Neuron (in vitro differentiated cells): Measurements from ENCODE around the gene IKZF2.

Experiments used
- H2AFZ ChIP-seq: one replicate; pipeline ENCODE4 v1.6.1; 2013; ENCODE audit warnings: low read depth, mild to moderate bottlenecking, inconsistent platforms, low read length, moderate library complexity
- H3K27me3 ChIP-seq: one replicate; pipeline ENCODE4 v1.6.1; 2013; ENCODE audit warnings: low read length; ENCODE audit not compliant: insufficient read depth
- H3K36me3 ChIP-seq: one replicate; pipeline ENCODE4 v1.6.1; 2013; ENCODE audit warnings: low read length; ENCODE audit not compliant: insufficient read depth
- H3K4me1 ChIP-seq: one replicate; pipeline ENCODE4 v1.6.1; 2013; ENCODE audit warnings: low read length; ENCODE audit not compliant: insufficient read depth
- H3K4me3 ChIP-seq: 2 replicates; pipeline ENCODE4 v1.5.1; 2013; ENCODE audit warnings: mild to moderate bottlenecking, low read length, moderate library complexity
- H3K9me3 ChIP-seq: one replicate; pipeline ENCODE4 v1.6.1; 2013; ENCODE audit warnings: low read length

Gene IKZF2

DNA sequence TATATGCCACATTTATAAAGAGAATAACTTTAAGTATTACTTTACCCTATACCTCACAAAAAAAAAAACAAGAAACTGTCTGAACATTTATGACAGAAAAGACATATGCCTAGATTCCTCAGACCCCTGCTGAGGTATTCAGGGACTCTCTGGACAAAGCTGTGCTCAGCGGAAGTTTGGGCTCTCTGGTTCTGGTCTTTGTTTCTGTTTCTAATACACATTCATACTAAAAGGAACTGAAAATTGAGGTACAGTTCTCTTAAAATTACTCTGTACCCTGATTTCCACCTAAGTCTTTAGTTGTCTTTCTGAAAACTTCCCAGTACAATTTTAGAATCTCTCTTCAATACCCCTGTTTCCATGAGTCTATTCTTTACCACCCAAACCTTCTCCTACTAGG, 160.3 kb downstream of the IKZF2 start:
- Histone ChIP-seq H3K4me3 (no peak overlapping the region), H3K9me3 (no peaks in the 10 kb centered on the region), H3K27me3 (no peaks in the 10 kb centered on the region), H3K36me3 (no peaks in the 10 kb centered on the region), H2AFZ (no peak overlapping the region), H3K4me1 (peaks cover 3% of the 10 kb centered on the region)

DNA sequence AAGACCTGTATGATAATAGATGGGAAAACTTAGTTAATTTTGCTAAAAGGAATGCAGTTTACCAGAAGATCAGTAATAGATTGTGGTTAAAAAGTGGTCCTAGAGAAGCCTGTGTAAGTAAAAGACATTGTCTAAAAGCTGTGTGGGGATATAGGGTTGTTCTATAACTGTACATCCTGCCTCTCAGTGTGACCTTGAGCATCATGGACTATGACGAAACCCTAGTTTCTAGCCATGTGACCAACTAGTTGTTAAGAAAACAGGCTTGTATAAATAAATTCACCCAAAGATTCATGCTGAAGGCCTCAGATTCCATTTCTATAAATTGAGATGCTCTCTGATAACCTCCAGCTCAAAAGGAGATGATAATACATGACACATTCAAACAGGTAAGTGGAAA, 160.7 kb downstream of the IKZF2 start:
- Histone ChIP-seq H3K27me3 (no peaks in the 10 kb centered on the region), H3K4me3 (no peak overlapping the region), H3K9me3 (no peaks in the 10 kb centered on the region), H2AFZ (no peak overlapping the region), H3K4me1 (peaks cover under 1% of the 10 kb centered on the region), H3K36me3 (no peaks in the 10 kb centered on the region)

DNA sequence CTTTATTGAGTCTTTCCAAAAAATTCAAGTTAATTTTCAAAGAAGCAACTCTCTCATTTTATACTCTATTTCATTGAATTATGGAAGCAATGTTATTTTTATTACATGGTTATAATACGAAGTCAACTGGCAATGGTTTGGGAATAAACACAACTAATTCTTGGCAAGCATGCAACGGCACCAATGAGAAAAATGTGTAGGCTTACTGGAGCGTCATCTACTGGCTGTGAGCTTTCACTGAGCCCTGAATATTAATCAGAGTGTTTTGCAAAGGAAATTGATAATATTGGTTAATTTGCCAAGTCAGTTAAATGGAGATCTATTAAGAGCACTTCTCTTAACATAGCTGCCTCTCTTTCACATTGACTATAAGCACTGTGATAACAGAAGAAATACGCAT, 163.9 kb downstream of the IKZF2 start:
- Histone ChIP-seq H3K36me3 (no peaks in the 10 kb centered on the region), H2AFZ (no peak overlapping the region), H3K4me3 (no peak overlapping the region), H3K9me3 (no peaks in the 10 kb centered on the region), H3K27me3 (no peaks in the 10 kb centered on the region), H3K4me1 (no peaks in the 10 kb centered on the region)

DNA sequence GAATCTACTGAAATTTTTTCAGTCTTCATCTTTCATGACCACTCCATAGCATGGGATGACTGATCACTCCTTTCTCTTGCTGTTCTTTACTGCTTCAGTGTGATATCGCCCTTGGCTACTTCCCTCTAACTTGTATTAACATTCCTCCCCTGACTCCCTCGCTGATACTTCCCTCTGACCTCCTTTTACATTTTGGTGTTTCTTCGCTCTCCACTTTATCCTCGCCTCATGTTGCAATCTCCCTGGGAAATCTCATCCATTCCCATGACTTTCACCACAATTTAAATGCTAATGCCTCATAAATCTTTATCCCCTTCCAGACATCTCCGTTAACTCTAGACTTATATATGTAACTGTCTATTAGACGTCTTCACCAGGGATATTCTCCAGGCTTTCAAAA, 167.3 kb downstream of the IKZF2 start:
- Histone ChIP-seq H3K4me3 (no peak overlapping the region), H3K9me3 (no peaks in the 10 kb centered on the region), H3K27me3 (no peaks in the 10 kb centered on the region), H2AFZ (no peak overlapping the region), H3K4me1 (no peaks in the 10 kb centered on the region), H3K36me3 (no peaks in the 10 kb centered on the region)

DNA sequence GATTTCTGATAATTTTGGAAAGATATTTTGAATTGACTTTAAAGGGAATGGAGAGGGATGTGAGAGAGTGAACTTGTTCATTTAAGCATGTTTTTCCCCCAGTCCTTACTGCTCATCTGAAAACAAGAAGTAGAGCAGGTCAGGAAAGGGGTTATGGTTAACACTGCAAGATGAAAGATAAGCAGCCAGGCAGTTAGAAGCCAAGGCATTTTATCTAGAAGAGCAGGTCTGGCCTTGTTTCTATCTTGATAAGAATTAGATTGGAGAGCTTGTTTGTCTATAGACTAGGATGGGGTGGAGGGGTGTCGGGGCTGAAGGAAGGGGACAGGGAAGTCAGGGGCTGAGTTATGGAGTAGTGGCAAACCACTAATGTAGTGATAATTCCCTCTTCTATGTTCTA, 171.6 kb downstream of the IKZF2 start:
- Histone ChIP-seq H3K4me1 (peaks cover under 1% of the 10 kb centered on the region), H3K9me3 (no peaks in the 10 kb centered on the region), H3K27me3 (no peaks in the 10 kb centered on the region), H2AFZ (no peak overlapping the region), H3K36me3 (no peaks in the 10 kb centered on the region), H3K4me3 (no peak overlapping the region)

DNA sequence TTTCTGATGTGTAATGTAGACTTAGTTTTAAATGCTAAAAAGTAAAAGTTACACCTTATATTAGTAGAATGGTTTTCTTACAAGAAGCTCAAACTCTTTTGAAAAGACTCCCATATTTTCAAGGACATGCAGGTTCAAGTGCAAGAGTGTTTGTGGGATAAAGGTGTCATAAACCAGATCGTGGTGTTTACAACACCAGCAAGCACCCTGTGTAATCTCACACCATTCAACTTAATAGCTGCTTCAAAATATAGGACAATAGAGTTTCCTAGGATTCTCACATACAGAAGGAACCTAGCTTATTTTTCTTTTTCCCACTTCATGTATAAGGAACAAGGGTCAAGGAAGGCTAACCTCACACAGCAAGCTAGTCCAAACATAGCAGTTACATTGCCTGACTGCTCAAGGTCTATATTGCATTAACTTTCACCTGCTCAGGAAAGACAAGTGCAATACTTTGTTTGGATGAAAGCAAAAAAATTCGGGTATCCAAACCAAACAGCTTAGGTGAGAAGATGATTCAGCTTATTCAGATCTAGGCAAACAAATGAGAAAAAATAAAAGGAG, 172.3 kb downstream of the IKZF2 start:
- H3K27me3 ChIP-seq: no peaks in the 10 kb centered on the region
- peaks cover 7% of the 10 kb centered on the region for H3K4me1 ChIP-seq
- H3K9me3 ChIP-seq: no peaks in the 10 kb centered on the region
- H3K4me3 ChIP-seq: no peak overlapping the region
- no peak overlapping the region for H2AFZ ChIP-seq
- no peaks in the 10 kb centered on the region for H3K36me3 ChIP-seq

DNA sequence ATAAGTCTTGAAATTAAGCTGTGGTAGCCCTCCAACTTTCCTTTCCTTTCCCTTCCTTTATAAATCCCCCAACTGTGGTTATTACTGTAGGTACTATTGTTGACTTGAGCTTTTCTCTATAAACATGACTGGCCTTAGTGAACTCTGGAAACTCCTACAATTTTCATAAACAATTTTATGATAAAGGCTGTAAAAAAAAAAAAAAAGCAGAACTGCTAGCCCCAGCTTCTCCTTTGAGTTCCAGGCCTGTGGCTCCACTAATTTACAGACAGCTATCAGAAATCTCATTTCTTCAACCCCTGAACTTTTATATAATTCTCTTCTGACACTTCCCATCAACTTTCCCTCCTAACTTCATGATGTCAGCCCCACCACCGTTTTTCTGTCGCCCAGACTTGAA, 174.3 kb downstream of the IKZF2 start:
- H3K36me3 ChIP-seq: no peaks in the 10 kb centered on the region
- peaks cover 10% of the 10 kb centered on the region for H3K4me1 ChIP-seq
- no peaks in the 10 kb centered on the region for H3K9me3 ChIP-seq
- H3K4me3 ChIP-seq: no peak overlapping the region
- no peak overlapping the region for H2AFZ ChIP-seq
- no peaks in the 10 kb centered on the region for H3K27me3 ChIP-seq

DNA sequence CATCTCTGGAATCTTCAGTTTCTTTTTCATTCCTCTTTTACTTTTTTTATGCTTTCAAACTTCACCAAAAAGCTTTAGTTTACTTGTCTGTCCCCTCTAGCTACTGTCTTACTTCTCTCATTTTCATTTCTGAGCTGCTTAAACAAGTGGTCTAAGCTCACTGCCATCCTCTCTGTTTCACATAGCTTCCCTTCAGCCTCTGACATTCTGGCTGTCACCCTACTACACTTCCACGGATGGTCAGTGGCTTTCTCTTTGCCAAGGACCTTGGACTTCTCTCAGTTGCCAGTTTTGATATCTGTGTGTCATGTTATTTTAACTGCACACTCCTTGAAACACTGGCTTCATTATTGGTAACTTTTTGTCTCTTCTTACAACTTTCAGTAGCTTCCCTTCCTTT, 176.1 kb downstream of the IKZF2 start:
- no peaks in the 10 kb centered on the region for H3K36me3 ChIP-seq
- no peaks in the 10 kb centered on the region for H3K27me3 ChIP-seq
- H3K4me1 ChIP-seq: peaks cover 10% of the 10 kb centered on the region
- no peak overlapping the region for H2AFZ ChIP-seq
- no peaks in the 10 kb centered on the region for H3K9me3 ChIP-seq
- no peak overlapping the region for H3K4me3 ChIP-seq

DNA sequence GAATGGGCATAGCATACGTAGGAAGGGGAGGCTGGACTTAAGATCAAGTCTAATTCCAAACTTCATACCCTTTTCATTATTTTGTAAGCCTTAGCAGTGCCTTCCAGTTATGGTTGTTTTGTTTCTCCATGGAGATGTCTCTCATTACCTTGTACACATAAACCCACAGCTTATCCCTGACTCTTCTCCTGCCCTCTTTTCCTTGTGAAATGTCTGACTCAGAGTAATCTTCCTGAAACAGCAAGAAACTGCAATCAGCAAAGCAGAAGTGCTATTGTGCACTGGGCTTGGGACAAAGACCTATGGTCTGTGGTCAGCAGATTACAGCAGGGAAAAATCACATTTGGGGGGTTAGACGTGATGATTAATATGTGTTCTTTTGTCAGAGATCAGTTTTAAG, 176.7 kb downstream of the IKZF2 start:
- H3K9me3 ChIP-seq: no peaks in the 10 kb centered on the region
- H3K27me3 ChIP-seq: no peaks in the 10 kb centered on the region
- no peaks in the 10 kb centered on the region for H3K36me3 ChIP-seq
- H3K4me3 ChIP-seq: no peak overlapping the region
- H2AFZ ChIP-seq: no peak overlapping the region
- peaks cover 10% of the 10 kb centered on the region for H3K4me1 ChIP-seq

DNA sequence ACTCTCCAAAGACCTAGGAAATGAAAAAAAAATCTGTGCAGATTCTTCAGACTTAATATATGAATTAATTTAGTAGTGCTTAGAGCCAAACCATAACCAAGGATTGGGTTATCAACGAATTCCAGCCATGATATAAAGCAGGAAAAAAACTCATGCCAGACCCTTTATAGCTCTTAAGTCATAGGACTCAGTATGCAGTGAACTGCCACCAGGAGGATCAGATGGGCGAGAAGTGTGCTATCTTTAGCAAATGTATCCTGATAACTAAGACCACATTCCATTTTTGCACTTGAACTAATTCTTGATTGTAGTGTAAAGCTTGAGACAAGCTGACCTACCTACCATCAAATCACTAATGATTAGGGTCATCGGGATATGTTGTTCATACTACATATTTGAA, 178.1 kb downstream of the IKZF2 start:
- Histone ChIP-seq H3K27me3 (no peaks in the 10 kb centered on the region), H3K9me3 (no peaks in the 10 kb centered on the region), H2AFZ (no peak overlapping the region), H3K36me3 (no peaks in the 10 kb centered on the region), H3K4me1 (peaks cover 12% of the 10 kb centered on the region), H3K4me3 (no peak overlapping the region)

DNA sequence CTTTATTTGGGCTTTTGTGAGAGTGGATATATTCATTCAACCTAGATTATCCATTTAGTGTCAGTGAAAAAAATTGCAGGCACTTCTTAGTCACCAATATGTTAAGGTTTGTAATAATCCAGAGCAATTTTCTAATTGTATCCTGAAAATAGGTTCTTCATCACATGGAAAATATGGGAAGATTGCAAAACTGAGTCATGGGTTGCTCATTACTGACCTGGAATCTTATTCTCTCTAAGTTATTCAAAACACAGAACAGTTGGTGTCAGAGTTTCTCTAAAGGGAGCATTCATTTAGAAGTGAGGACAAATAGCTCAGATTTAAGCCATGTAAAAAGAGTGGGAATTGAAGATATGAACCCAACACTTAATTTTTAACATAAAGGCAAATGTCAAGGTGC, 181.3 kb downstream of the IKZF2 start:
- Histone ChIP-seq H3K27me3 (no peaks in the 10 kb centered on the region), H3K9me3 (no peaks in the 10 kb centered on the region), H3K4me3 (no peak overlapping the region), H3K36me3 (no peaks in the 10 kb centered on the region), H3K4me1 (peaks cover 17% of the 10 kb centered on the region), H2AFZ (no peak overlapping the region)

DNA sequence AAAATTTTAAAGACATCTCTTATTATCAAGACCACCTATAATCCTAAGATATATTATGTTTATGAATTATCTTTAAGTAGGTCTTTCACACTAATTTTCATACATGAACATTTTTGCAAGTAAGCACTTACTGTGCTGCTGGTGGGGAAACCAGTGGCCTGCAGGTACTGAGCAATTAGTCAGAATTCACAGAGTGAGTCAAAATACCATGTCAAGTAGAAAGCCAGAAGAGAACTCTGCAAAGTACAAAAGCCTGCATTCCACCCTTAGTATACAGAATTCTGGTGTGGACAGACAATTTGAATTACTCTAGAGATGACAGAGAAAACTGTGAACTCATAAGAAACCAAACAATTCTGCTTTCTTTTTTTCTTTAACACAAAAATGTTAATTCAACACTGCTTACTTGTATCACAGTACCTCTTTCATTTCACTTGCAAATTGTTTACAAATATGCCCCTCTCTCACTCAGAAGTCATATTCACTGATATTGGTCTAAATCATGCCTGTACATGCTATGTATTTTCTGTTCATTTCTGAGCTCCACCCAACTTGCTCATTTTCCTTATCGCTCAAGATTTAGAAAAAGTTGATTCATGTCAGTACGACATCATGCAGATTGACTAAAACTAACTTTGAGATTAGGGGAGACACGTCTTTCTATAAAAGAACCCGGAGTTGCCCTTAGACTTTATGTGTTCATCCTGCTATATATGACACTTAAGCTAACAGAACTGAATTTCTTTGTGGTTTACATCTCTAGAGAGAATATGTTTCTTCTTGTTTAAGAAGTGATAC, 182.9 kb downstream of the IKZF2 start:
- Histone ChIP-seq H3K9me3 (no peaks in the 10 kb centered on the region), H3K4me3 (no peak overlapping the region), H2AFZ (no peak overlapping the region), H3K27me3 (no peaks in the 10 kb centered on the region), H3K36me3 (no peaks in the 10 kb centered on the region), H3K4me1 (peaks cover 8% of the 10 kb centered on the region)

DNA sequence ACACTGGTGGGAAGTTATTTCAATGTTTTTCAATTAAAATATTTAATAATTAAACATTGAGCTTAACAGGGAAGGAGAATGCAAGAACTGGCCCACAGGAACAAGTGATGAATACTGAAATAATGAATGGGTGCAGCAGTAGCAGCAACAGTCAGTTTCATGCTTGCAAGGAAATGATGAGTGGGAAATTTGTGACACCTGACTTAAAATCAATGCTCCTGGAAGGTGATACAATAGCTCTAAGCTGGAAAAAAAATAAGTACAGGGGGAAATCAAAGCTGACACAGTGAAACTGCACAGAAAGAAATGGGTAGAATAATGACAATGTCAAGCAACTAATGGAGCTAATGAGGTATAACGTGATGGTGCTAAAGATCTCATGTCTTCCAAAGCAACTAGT, 184.5 kb downstream of the IKZF2 start:
- Histone ChIP-seq H3K36me3 (no peaks in the 10 kb centered on the region), H3K27me3 (no peaks in the 10 kb centered on the region), H3K9me3 (no peaks in the 10 kb centered on the region), H3K4me1 (peaks cover 8% of the 10 kb centered on the region), H2AFZ (no peak overlapping the region), H3K4me3 (no peak overlapping the region)

DNA sequence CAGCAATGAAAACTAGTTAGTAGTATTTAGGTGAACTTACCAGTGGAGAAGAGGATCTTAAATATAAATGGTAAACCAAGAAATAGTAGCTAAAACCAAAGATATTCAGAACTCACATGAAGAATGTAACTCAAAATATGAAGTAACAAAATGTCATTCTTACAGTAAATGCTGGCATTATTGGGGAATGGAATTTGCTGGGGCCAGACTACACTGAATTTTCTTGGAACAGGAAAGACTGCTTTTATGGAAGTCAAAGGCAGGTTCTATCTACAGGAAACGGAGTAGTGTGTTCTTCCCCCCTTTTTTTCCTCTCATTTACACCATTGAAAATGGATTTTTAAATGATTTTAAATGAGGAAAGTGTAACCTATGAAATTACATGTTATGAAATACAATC, 188.7 kb downstream of the IKZF2 start:
- no peaks in the 10 kb centered on the region for H3K27me3 ChIP-seq
- no peaks in the 10 kb centered on the region for H3K36me3 ChIP-seq
- no peaks in the 10 kb centered on the region for H3K4me1 ChIP-seq
- no peak overlapping the region for H3K4me3 ChIP-seq
- no peaks in the 10 kb centered on the region for H3K9me3 ChIP-seq
- H2AFZ ChIP-seq: no peak overlapping the region
